Body of pancreas (tissue), 4 donors: ENCODE results near the gene TMEM145. TPM values are rescaled to one million over a fixed set of nuclear protein-coding genes. Genes with fewer than 3 reads are reported as not detected.

Experiments
- ATAC-seq: fragments of 150-250 bp; one replicate; pipeline ENCODE4 v1.9.1; 2016
- DNase-seq, 4 donors: peaks; one replicate each; pipeline ENCODE4 v3.0.0-alpha.2; 2019
- H3K27ac ChIP-seq, 4 donors: fragments of 200-600 bp; sonication (generic); 1 replicate in 3 of 4; 2 replicates in 1 of 4; pipeline versions ENCODE4 v1.5.1 to v1.6.1; 2016 to 2019; ENCODE audit warnings: mild to moderate bottlenecking in 1 of 4, mixed read lengths in 1 of 4, moderate library complexity in 1 of 4
- H3K27me3 ChIP-seq, 2 donors: fragments of 200-600 bp; sonication (generic); one replicate each; pipeline ENCODE4 v1.6.0; 2016; ENCODE audit warnings: mild to moderate bottlenecking in 1 of 2
- H3K36me3 ChIP-seq, 2 donors: fragments of 200-600 bp; sonication (generic); replicated peaks in 1 of 2; 2 replicates each; pipeline ENCODE4 v1.5.1; 2016; ENCODE audit warnings: low read depth in 2 of 2; ENCODE audit not compliant: insufficient read depth in 1 of 2
- H3K4me1 ChIP-seq: fragments of 200-600 bp; sonication (generic); one replicate; pipeline ENCODE4 v1.6.0; 2016
- H3K4me3 ChIP-seq, 2 donors: fragments of 200-600 bp; sonication (generic); 1 replicate in 1 of 2; 2 replicates in 1 of 2; pipeline ENCODE4 v1.5.1; 2016 to 2019
- H3K9me3 ChIP-seq, 3 donors: fragments of 200-600 bp; sonication (generic); 1 replicate in 2 of 3; 2 replicates in 1 of 3; pipeline ENCODE4 v1.5.1; 2016
- CTCF ChIP-seq, 7 experiments: fragments of 450-650 bp in 4 of 7; fragments of 200-600 bp in 3 of 7; sonication (generic) in 3 of 7; IDR thresholded peaks; one replicate each; pipeline ENCODE4 v1.5.1; 2016 to 2019; ENCODE audit warnings: antibody characterized with exemption in 7 of 7
- POLR2A ChIP-seq, 3 donors: fragments of 450-650 bp; IDR thresholded peaks; one replicate each; pipeline ENCODE4 v1.6.1; 2016; ENCODE audit warnings: antibody characterized with exemption in 3 of 3, mild to moderate bottlenecking in 2 of 3
- WGBS, 2 donors: methylation state at CpG; one replicate each; pipeline ENCODE4 v1.1.5; 2017; 5-methylcytosine and 5-hydroxymethylcytosine counted together
- intact Hi-C: fragments of 100-400 bp; cut with DNase I; formaldehyde crosslinking; loops from one replicate; pipeline ENCODE4 v1.15.1; 2023
- total RNA-seq, 2 donors: library from RNA; depleted of rRNA; stranded (reverse); fragments of >200 nt; gene quantifications; one replicate each; pipeline ENCODE4 v1.1.0, GENCODE V29; 2016

TMEM145 gene
- total RNA-seq, 2 donors from 2014 or later: not detected

GRCh38 chr19:42325896-42326771 is 13.0 kb downstream of the TMEM145 start:
- peak overlapping the region; percentile 71 to 72 for H3K4me3 ChIP-seq
- H3K27ac ChIP-seq: peak overlapping the region in 3 of 4 donors; percentile 53 to 72 (median 71)
- DNase-seq (peak in 1 of 4 donors; percentile 22), ATAC-seq (peak; percentile 8)
- intact Hi-C loops: no loop called here
- H3K27me3 ChIP-seq: peaks cover 0 to 14% of the 10 kb centered on the region in 2 donors
- peaks cover 37% of the 10 kb centered on the region for H3K4me1 ChIP-seq
- 5 to 20% methylated on average over 5 to 37 of the region's 37 CpGs for WGBS, 2 donors
- no peak for TF ChIP-seq POLR2A (IDR thresholded peaks at IDR 0.05)
- peak in 1 of 7 experiments; percentile 7 for TF ChIP-seq CTCF (IDR thresholded peaks at IDR 0.05)
- H3K36me3 ChIP-seq: no peaks in the 10 kb centered on the region
- H3K9me3 ChIP-seq: no peaks in the 10 kb centered on the region

DNA sequence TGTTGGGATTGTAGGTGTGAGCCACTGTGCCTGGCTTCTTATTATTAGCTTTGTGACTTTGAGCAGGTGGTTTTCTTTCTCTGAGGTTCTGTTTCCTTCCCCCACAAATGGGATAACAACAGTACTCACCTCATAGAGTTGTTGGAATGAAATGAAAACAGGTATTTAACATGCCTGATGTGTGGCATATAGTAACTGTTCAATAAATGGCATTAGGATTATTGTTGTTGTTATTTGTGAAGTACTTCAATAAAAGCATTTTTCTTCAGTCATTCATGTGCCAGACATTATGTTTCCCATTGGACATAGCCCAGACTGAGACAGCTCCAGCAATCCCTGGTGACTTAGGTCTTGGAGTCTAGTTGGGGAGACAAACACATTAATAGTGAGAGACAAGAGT is 13.9 kb downstream of the TMEM145 start:
- H3K9me3 ChIP-seq: no peaks in the 10 kb centered on the region

GRCh38 chr19:42327381-42327780 is 14.3 kb downstream of the TMEM145 start:
- Histone ChIP-seq H3K4me3 (no peak overlapping the region), H3K9me3 (no peaks in the 10 kb centered on the region), H3K36me3 (no peaks in the 10 kb centered on the region), H3K27me3 (peaks cover 0 to 14% of the 10 kb centered on the region in 2 donors), H3K4me1 (peaks cover 37% of the 10 kb centered on the region), H3K27ac (no peak overlapping the region)
- ATAC-seq: no peak
- WGBS, 2 donors: 74 to 89% methylated on average over 5 of the region's 5 CpGs
- TF ChIP-seq POLR2A (IDR thresholded peaks at IDR 0.05): no peak
- no peak for DNase-seq
- intact Hi-C loops: no loop called here

More for the DNA sequence above, 13.9 kb downstream of the TMEM145 start:
- intact Hi-C loops: no loop called here
- Histone ChIP-seq H3K4me3 (no peak overlapping the region), H3K4me1 (peaks cover 37% of the 10 kb centered on the region), H3K36me3 (no peaks in the 10 kb centered on the region), H3K27me3 (peaks cover 0 to 14% of the 10 kb centered on the region in 2 donors), H3K27ac (no peak overlapping the region)
- DNase-seq: no peak
- ATAC-seq: no peak
- TF ChIP-seq POLR2A (IDR thresholded peaks at IDR 0.05) (no peak), CTCF (IDR thresholded peaks at IDR 0.05) (no peak)

DNA sequence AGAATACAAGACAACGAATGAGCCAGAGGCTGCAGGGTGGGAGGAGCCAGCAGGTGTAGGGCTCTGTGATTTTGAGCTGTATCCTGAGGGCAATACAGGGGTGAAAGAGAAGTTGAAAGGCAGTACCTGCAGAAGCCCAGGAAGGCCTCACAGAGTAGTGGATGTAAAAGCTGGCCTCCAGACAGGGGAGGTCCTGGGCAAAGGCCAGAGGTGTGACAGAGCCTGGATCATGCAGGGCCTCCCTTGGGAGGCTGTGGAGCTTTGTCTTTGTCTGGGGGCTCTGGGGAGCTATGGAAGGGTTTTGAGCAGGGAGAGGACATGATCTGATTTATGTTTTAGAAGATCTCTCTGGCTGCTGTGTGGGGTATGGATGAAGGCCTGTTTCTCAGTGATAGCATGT is 15.0 kb downstream of the TMEM145 start:
- intact Hi-C loops: no loop called here
- no peak for TF ChIP-seq POLR2A (IDR thresholded peaks at IDR 0.05)
- no peak for TF ChIP-seq CTCF (IDR thresholded peaks at IDR 0.05)

DNA sequence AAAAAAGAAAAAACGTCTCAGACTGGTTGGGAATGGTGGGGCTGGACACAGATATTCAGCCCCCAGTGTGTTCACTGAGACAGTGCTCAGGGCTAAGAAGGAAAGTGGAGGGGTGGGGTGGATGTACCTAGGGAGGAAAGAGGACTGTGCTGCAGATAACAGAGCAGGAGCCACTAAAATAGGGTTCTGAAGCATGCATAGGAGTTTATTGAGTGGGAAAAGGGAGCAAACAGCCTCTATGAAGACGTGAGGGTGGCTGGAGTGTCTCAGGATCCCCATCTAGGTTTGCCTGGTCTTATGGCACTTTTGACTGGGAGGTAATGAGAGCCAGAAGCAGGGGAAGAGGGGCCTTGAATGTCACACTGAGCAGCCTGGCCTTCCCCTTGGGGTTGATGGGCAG is 15.7 kb downstream of the TMEM145 start:
- Histone ChIP-seq H3K27me3 (peaks cover 0 to 12% of the 10 kb centered on the region in 2 donors), H3K4me3 (no peak overlapping the region), H3K27ac (no peak overlapping the region), H3K36me3 (no peaks in the 10 kb centered on the region), H3K4me1 (peaks cover 35% of the 10 kb centered on the region), H3K9me3 (no peaks in the 10 kb centered on the region)
- no peak for ATAC-seq
- DNase-seq: no peak
- no peak for TF ChIP-seq POLR2A (IDR thresholded peaks at IDR 0.05)
- no peak for TF ChIP-seq CTCF (IDR thresholded peaks at IDR 0.05)
- intact Hi-C loops: no loop called here
- 63 to 65% methylated on average over 2 of the region's 2 CpGs for WGBS, 2 donors

More for the DNA sequence above, 15.0 kb downstream of the TMEM145 start:
- 25 to 42% methylated on average over 1 of the region's 1 CpG for WGBS, 2 donors
- H3K9me3 ChIP-seq: no peaks in the 10 kb centered on the region
- no peak overlapping the region for H3K27ac ChIP-seq
- DNase-seq (no peak), ATAC-seq (no peak)
- peaks cover 37% of the 10 kb centered on the region for H3K4me1 ChIP-seq
- peaks cover 0 to 14% of the 10 kb centered on the region in 2 donors for H3K27me3 ChIP-seq
- H3K36me3 ChIP-seq: no peaks in the 10 kb centered on the region
- no peak overlapping the region for H3K4me3 ChIP-seq
